Left renal pelvis (tissue), 4 donors: Measurements from ENCODE around the gene GAB1. TPM values are rescaled to one million over a fixed set of nuclear protein-coding genes. Genes with fewer than 3 reads are reported as not detected.

ENCODE experiments used
- DNase-seq, 4 donors: peaks; one replicate each; pipeline ENCODE4 v3.0.0-alpha.2; 2013; ENCODE audit warnings: low read depth in 4 of 4, low spot score in 3 of 4
- polyA plus RNA-seq, 4 donors: library from polyadenylated mRNA; unstranded; fragments of 120-200 nt; gene quantifications; one replicate each; pipeline ENCODE4 v1.2.1, GENCODE V29; 2013; ENCODE audit not compliant: insufficient read length in 4 of 4

Gene GAB1
- polyA plus RNA-seq: 10 to 100 TPM; 48.9 to 60.7 (median 52.6) TPM

GRCh38 chr4:143336781-143337599, at the start of gene GAB1:
Gene GAB1, plus strand, starts transcription at chr4:143336876. Its CDS starts 313 bp downstream, at chr4:143337189.
- DNase-seq: peak; percentile 60 to 70 (median 62)

DNA sequence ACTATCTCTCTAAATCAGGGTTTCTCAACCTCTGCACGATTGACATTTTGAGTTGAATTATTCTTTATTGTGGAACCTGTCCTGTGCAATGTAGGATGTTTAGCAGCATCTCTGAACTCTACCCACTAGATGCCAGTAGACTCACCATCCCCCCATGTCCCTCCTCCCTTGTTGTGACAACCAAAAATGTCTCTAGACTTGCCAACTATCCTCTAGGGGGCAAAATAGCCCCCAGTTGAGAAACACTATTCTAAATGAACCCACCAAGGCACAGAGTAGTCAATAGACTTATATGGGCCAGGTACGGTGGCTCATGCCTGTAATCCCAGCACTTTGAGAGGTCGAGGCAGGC, 49.1 kb upstream of the GAB1 start:
- DNase-seq: no peak

GRCh38 chr4:143288171-143288570, 48.5 kb upstream of the GAB1 start:
- no peak for DNase-seq

- no peak for DNase-seq
These were observed 47.3 kb upstream of the GAB1 start for GRCh38 chr4:143289370-143289769.

- DNase-seq: no peak
These were observed 45.4 kb upstream of the GAB1 start for GRCh38 chr4:143291314-143291713.

- no peak for DNase-seq
These were observed 43.8 kb upstream of the GAB1 start for GRCh38 chr4:143292858-143293257.

DNA sequence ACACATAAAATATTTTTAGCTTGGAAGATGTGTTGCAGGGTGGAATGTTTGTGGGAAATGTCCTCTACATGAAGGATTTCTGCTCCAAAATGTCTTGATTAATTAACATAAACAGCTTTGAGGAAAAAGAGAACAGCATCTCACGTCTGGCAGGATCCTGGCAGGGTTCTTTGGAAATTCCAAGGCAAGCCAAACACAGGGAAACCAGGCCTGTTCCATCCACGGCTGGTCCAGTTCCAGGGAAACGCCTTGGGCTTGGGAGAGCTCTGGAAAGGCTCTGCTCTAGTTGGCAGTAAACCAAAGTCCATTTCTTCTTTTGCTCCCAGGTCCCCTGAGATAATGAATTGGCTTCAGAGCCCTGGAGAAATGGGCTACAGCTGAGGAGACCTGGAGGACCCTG, 42.4 kb upstream of the GAB1 start:
- DNase-seq: peak in 2 of 4 donors; percentile 12 to 29

DNA sequence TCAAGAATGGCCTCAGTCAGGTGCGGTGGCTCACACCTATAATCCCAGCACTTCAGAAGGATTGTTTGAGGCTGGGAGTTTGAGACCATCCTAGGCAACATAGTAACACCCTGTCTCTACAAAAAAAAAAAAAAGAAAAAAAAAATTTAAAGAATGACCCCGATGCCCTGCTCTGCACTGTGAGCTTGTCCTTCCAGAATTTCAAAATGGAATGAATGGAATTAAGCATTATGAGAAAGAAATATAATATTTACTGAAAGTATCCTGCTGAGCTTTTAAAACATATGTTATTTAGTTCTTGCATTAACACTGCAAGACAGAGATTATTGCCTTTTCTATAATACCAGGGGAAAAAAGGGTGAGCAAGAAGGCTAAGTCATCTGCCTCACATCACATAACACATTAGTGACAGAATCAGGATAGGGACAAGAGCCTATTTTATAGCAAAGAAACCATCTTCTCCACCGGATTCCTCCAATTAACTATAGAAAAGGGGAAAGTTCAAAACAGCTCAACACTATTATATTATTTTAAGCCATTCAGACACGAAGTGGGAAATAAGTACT, 41.9 kb upstream of the GAB1 start:
- no peak for DNase-seq

- DNase-seq: no peak
These were observed 40.1 kb upstream of the GAB1 start for GRCh38 chr4:143296397-143297067.

DNA sequence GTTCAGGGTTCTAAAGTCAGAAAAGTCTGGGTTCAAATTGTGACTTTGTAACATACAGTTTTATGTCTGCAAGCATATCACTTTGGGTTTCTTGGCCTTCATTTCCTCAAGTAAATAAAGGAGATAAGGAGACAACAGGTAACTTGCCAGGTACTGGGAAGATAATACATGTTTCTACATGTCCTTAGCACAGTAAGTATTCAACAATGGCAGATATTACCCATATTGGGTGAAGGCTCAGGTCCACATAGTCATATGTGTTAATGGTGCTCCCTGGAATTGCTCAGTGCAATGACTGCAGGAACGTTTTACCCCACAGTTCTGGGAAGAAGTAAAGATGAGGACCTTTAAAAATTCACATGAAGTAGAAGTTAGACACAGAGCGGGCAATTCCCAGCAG, 35.8 kb upstream of the GAB1 start:
- DNase-seq: no peak

DNA sequence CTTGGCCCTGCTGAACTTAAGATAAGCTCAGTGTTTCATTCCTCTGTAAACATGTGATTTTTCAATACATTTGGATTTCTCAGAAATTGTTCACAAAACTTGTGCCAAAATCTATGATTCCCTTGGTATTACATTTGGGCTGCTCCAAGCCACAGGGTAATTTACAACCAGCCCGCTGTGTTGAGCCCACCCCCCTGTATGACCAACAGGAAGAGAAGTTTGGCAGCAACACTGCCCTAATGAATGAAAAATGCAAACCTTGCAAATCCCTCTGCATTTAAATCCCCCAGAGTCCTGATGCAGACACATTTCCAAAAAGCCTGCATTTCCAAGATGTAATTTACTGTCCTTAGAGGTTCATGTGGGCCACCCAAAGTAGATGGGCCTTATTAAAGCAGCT, 34.1 kb upstream of the GAB1 start:
- DNase-seq: no peak

GRCh38 chr4:143306788-143307187, 29.9 kb upstream of the GAB1 start:
- no peak for DNase-seq

- no peak for DNase-seq
These were observed 29.1 kb upstream of the GAB1 start for GRCh38 chr4:143307531-143307930.

- DNase-seq: no peak
These were observed 28.3 kb upstream of the GAB1 start for GRCh38 chr4:143308377-143308776.

DNA sequence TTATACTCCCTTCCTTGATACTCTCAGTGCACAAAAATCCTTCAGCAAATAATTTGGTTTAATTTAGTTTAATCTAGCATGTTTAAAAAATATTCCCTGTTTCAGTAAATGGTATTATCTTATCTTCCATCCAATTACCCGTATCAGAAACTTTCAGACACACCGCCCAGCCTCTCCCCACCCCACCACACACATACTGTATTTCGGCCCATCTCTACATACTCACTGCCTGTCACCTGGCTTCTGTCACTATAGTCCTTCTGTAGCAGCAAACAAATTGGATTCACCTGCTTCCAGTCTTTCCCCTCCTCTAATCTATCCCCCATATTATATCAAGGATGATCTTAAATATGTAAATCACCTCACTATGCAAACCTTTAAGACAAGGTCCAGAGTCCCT, 24.8 kb upstream of the GAB1 start:
- no peak for DNase-seq

DNA sequence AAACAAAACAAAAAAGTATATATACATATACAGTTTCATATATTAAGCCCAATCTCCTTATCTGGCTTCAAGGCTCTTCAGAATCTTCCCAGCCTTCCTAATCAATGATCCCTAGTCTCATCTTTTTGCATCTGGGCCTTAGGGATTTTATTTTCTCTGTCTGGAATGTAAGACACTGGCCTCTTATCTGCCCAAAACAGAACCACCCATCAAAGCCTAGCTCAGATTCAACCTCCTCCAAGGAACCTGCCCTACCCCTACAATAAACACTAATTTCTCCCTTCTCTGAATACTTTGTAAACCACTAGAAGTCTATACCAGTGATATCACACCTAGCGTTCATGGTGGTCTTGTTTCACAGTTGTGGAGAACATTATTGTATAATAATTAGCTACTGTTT, 23.2 kb upstream of the GAB1 start:
- DNase-seq: no peak

DNA sequence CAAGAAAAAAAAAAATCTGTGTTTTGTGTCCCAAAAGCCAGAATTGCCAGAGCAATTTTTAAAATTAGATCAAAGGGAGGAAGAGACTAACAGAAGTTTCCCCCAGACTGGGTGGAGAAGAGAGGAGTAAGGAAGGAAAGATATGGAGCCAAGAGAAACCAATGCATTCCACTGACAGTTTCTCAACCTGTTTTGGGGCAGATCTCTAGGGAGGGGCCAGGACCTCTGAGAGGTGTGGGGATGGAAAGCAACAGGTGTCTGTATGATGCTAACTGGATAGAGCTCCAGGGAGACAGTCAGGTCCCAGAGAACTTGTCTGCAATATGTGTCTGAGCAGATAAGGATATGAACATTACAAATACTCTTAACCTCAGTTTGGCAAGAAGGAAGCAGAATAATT, 22.7 kb upstream of the GAB1 start:
- no peak for DNase-seq

DNA sequence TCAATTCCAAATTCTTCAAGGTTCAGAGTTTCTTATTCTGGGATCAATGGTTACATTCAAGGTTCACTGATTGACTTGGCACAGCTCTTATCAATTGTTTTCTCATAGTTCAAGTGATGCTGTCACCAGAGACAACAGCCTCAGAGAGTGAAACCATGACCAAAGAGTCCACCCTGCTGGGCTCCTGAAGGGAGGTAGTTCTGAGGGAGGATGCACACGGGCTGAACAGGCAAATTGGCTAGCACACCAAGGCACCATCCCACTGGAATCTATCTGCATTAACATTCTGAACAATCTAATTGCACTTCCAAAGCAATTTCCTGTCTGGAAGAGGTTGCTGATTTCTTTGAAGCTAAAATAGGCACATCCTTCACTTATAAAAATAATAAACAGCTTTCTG, 16.6 kb upstream of the GAB1 start:
- DNase-seq: no peak

- no peak for DNase-seq
These were observed 9.9 kb upstream of the GAB1 start for GRCh38 chr4:143326735-143327134.

- DNase-seq: no peak
These were observed 6.7 kb upstream of the GAB1 start for GRCh38 chr4:143329985-143330384.

- peak; percentile 87 to 93 (median 90) for DNase-seq
These were observed 496 bp upstream of the GAB1 start for GRCh38 chr4:143335979-143336780.
